OCI-LY1 (cell line): ENCODE measurements around the gene CHCHD6.

Experiments
- CTCF ChIP-seq: fragments of 200-600 bp; sonication (generic), shearing (Covaris generic); IDR thresholded peaks from 2 replicates; pipeline ENCODE4 v1.5.1; 2017; ENCODE audit warnings: mild to moderate bottlenecking, antibody characterized with exemption, low read length, moderate library complexity, mixed read lengths
- EZH2 ChIP-seq: fragments of 200-600 bp; sonication (generic), shearing (Covaris generic); IDR thresholded peaks from 2 replicates; pipeline ENCODE4 v1.8.0; 2017; ENCODE audit warnings: borderline replicate concordance, mixed run types, mild to moderate bottlenecking, antibody characterized with exemption, low read length, moderate library complexity, mixed read lengths

- TF ChIP-seq CTCF, result no peak
- TF ChIP-seq EZH2, result no peak
These were observed 123.1 kb downstream of the CHCHD6 start for GRCh38 chr3:126827121-126827520.
